ENCODE measurements around the gene SHISA3. TPM values are rescaled to one million over a fixed set of nuclear protein-coding genes. Genes with fewer than 3 reads are reported as not detected.

Gene SHISA3
- under 1 TPM in 1 of 2 donors, not detected in 1; 0.81 TPM for total RNA-seq
- polyA plus RNA-seq (ENCODE audit: insufficient read depth, low read depth, low replicate concordance) = 1.6 TPM
- long read RNA-seq, donor 1, transcript SHISA3-201 (2 exons, 1,971 nt) = major isoform, 5 of 5 reads
- long read RNA-seq, donor 1, partial matches to known transcripts = 0 of 5 reads
- long read RNA-seq, donor 1, other reads (novel, unspliced or antisense) = 0 of 5 reads
- long read RNA-seq, donor 2, partial matches to known transcripts = 0 of 1 reads
- long read RNA-seq, donor 2, other reads (novel, unspliced or antisense) = 0 of 1 reads

- H3K4me3 ChIP-seq = peak within 1 kb of the TSS; percentile 44 to 46
- DNase-seq = no peak
- H3K36me3 ChIP-seq (ENCODE audit: low read depth, missing control alignments) = no peaks in the 10 kb centered on the region
- TF ChIP-seq POLR2A (IDR thresholded peaks at IDR 0.05) (no peak), CTCF (IDR thresholded peaks at IDR 0.05) (no peak)
- H3K27me3 ChIP-seq = no peaks in the 10 kb centered on the region
- no peaks in the 10 kb centered on the region for H3K9me3 ChIP-seq
- H3K4me1 ChIP-seq = peaks cover 6% of the 10 kb centered on the region
- intact Hi-C loops (cut with DNase I; ENCODE audit: low total_unique reads) = no loop called here
- WGBS, 2 donors = 1 to 5% methylated on average over 37 to 61 of the region's 61 CpGs
- H3K27ac ChIP-seq = no peak within 1 kb of the TSS
Measured at GRCh38 chr4:42396752-42397634, at the start of gene SHISA3. Gene SHISA3 (plus strand): TSS chr4:42397488. CDS start chr4:42398057, 569 bp downstream.

- DNase-seq = no peak
- Histone ChIP-seq H3K27me3 (no peaks in the 10 kb centered on the region), H3K27ac (no peak overlapping the region), H3K4me1 (no peaks in the 10 kb centered on the region), H3K4me3 (no peak overlapping the region), H3K36me3 (ENCODE audit: low read depth, missing control alignments) (no peaks in the 10 kb centered on the region), H3K9me3 (no peaks in the 10 kb centered on the region)
- intact Hi-C loops (cut with DNase I; ENCODE audit: low total_unique reads) = no loop called here
- 45 to 60% methylated on average over 2 of the region's 2 CpGs for WGBS, 2 donors
- TF ChIP-seq POLR2A (IDR thresholded peaks at IDR 0.05) (no peak), CTCF (IDR thresholded peaks at IDR 0.05) (no peak)
Measured at GRCh38 chr4:42348247-42348646, 49.0 kb upstream of the SHISA3 start.

GRCh38 chr4:42348692-42349091 is 48.6 kb upstream of the SHISA3 start:
- no peak for DNase-seq
- no peaks in the 10 kb centered on the region for H3K9me3 ChIP-seq
- H3K27ac ChIP-seq = no peak overlapping the region
- intact Hi-C loops (cut with DNase I; ENCODE audit: low total_unique reads) = no loop called here
- WGBS, 2 donors = 22 to 76% methylated on average over 5 of the region's 5 CpGs
- TF ChIP-seq POLR2A (IDR thresholded peaks at IDR 0.05) (no peak), CTCF (IDR thresholded peaks at IDR 0.05) (no peak)
- H3K27me3 ChIP-seq = no peaks in the 10 kb centered on the region
- H3K4me3 ChIP-seq = no peak overlapping the region
- no peaks in the 10 kb centered on the region for H3K36me3 ChIP-seq (ENCODE audit: low read depth, missing control alignments)
- H3K4me1 ChIP-seq = no peaks in the 10 kb centered on the region

GRCh38 chr4:42350611-42351182 is 46.6 kb upstream of the SHISA3 start:
- H3K36me3 ChIP-seq (ENCODE audit: low read depth, missing control alignments) = no peaks in the 10 kb centered on the region
- WGBS, 2 donors = 92 to 98% methylated on average over 4 of the region's 4 CpGs
- DNase-seq = no peak
- H3K4me1 ChIP-seq = no peaks in the 10 kb centered on the region
- intact Hi-C loops (cut with DNase I; ENCODE audit: low total_unique reads) = no loop called here
- no peak overlapping the region for H3K4me3 ChIP-seq
- H3K27me3 ChIP-seq = no peaks in the 10 kb centered on the region
- no peaks in the 10 kb centered on the region for H3K9me3 ChIP-seq
- TF ChIP-seq CTCF (IDR thresholded peaks at IDR 0.05) (no peak), POLR2A (IDR thresholded peaks at IDR 0.05) (no peak)
- H3K27ac ChIP-seq = no peak overlapping the region
